ENCODE measurements around the gene KIT. TPM values are rescaled to one million over a fixed set of nuclear protein-coding genes. Genes with fewer than 3 reads are reported as not detected.

Gene KIT
- total RNA-seq, 2 experiments from 2014 or later = 4.2 to 5.4 TPM

GRCh38 chr4:54661686-54662085 lies 3.9 kb downstream of the KIT start:
- ATAC-seq = no peak
- ChIA-PET POLR2A (interaction anchor here (0.5 kb wide), 1 partner anchor 703 kb away, joined by 3 read pairs; no protein-coding TSS in a partner anchor), CTCF (interaction anchor here (1.0 to 3.9 kb wide), 4 partner anchors 8 to 300 kb away, joined by 3 to 12 read pairs (median 3); no protein-coding TSS in a partner anchor)
- no peak for DNase-seq
- Mint-ChIP-seq H3K27me3 (ENCODE audit: low read depth) (peaks cover 45% of the 10 kb centered on the region), H3K4me1 (ENCODE audit: low read depth) (peaks cover 25% of the 10 kb centered on the region), H3K27ac (no peak overlapping the region), H3K4me3 (no peak overlapping the region), H3K9me3 (ENCODE audit: insufficient read depth) (no peaks in the 10 kb centered on the region), H3K36me3 (ENCODE audit: low read depth) (peaks cover 1% of the 10 kb centered on the region)

GRCh38 chr4:54662123-54662522 lies 4.4 kb downstream of the KIT start:
- peaks cover 22% of the 10 kb centered on the region for H3K4me1 Mint-ChIP-seq (ENCODE audit: low read depth)
- peaks cover 1% of the 10 kb centered on the region for H3K36me3 Mint-ChIP-seq (ENCODE audit: low read depth)
- no peak overlapping the region for H3K4me3 Mint-ChIP-seq
- no peak for ATAC-seq
- ChIA-PET POLR2A (no interaction called here), CTCF (interaction anchor here (3.9 kb wide), 1 partner anchor 21 kb away, joined by 12 read pairs; no protein-coding TSS in a partner anchor)
- no peak overlapping the region for H3K27ac Mint-ChIP-seq
- DNase-seq = no peak
- peaks cover 40% of the 10 kb centered on the region for H3K27me3 Mint-ChIP-seq (ENCODE audit: low read depth)
- H3K9me3 Mint-ChIP-seq (ENCODE audit: insufficient read depth) = no peaks in the 10 kb centered on the region

GRCh38 chr4:54662901-54663585 lies 5.3 kb downstream of the KIT start:
- H3K4me3 Mint-ChIP-seq = no peak overlapping the region
- peaks cover 22% of the 10 kb centered on the region for H3K4me1 Mint-ChIP-seq (ENCODE audit: low read depth)
- ChIA-PET CTCF (interaction anchor here (0.6 to 3.9 kb wide), 2 partner anchors 20 to 299 kb away, joined by 3 to 12 read pairs; no protein-coding TSS in a partner anchor), POLR2A (no interaction called here)
- no peak overlapping the region for H3K27ac Mint-ChIP-seq
- no peaks in the 10 kb centered on the region for H3K9me3 Mint-ChIP-seq (ENCODE audit: insufficient read depth)
- no peak for ATAC-seq
- H3K27me3 Mint-ChIP-seq (ENCODE audit: low read depth) = peaks cover 33% of the 10 kb centered on the region
- peaks cover 1% of the 10 kb centered on the region for H3K36me3 Mint-ChIP-seq (ENCODE audit: low read depth)
- DNase-seq = no peak

- DNase-seq (no peak), ATAC-seq (no peak)
- H3K9me3 Mint-ChIP-seq (ENCODE audit: insufficient read depth) = no peaks in the 10 kb centered on the region
- POLR2A ChIA-PET = no interaction called here
- CTCF ChIA-PET = interaction anchor here (3.9 kb wide), 1 partner anchor 19 kb away, joined by 12 read pairs; no protein-coding TSS in a partner anchor
- peaks cover 20% of the 10 kb centered on the region for H3K4me1 Mint-ChIP-seq (ENCODE audit: low read depth)
- H3K36me3 Mint-ChIP-seq (ENCODE audit: low read depth) = peaks cover 1% of the 10 kb centered on the region
- H3K4me3 Mint-ChIP-seq = no peak overlapping the region
- peaks cover 23% of the 10 kb centered on the region for H3K27me3 Mint-ChIP-seq (ENCODE audit: low read depth)
- H3K27ac Mint-ChIP-seq = no peak overlapping the region
Observed at GRCh38 chr4:54664400-54664799, 6.6 kb downstream of the KIT start.

GRCh38 chr4:54668014-54668611 lies 10.4 kb downstream of the KIT start:
- peaks cover 7% of the 10 kb centered on the region for H3K4me1 Mint-ChIP-seq (ENCODE audit: low read depth)
- ChIA-PET CTCF (no interaction called here), POLR2A (no interaction called here)
- no peaks in the 10 kb centered on the region for H3K9me3 Mint-ChIP-seq (ENCODE audit: insufficient read depth)
- ATAC-seq = no peak
- H3K4me3 Mint-ChIP-seq = no peak overlapping the region
- no peaks in the 10 kb centered on the region for H3K36me3 Mint-ChIP-seq (ENCODE audit: low read depth)
- peaks cover 8% of the 10 kb centered on the region for H3K27me3 Mint-ChIP-seq (ENCODE audit: low read depth)
- no peak for DNase-seq
- H3K27ac Mint-ChIP-seq = no peak overlapping the region

- no peak for ATAC-seq
- no peak overlapping the region for H3K27ac Mint-ChIP-seq
- ChIA-PET POLR2A (no interaction called here), CTCF (interaction anchor here (0.8 to 1.5 kb wide), 3 partner anchors 9 to 83 kb away, joined by 3 read pairs; no protein-coding TSS in a partner anchor)
- H3K36me3 Mint-ChIP-seq (ENCODE audit: low read depth) = no peaks in the 10 kb centered on the region
- no peak overlapping the region for H3K4me3 Mint-ChIP-seq
- H3K4me1 Mint-ChIP-seq (ENCODE audit: low read depth) = peaks cover 7% of the 10 kb centered on the region
- peaks cover 12% of the 10 kb centered on the region for H3K27me3 Mint-ChIP-seq (ENCODE audit: low read depth)
- DNase-seq = no peak
- H3K9me3 Mint-ChIP-seq (ENCODE audit: insufficient read depth) = no peaks in the 10 kb centered on the region
Observed at GRCh38 chr4:54669831-54670230, 12.1 kb downstream of the KIT start.

- peaks cover 9% of the 10 kb centered on the region for H3K4me1 Mint-ChIP-seq (ENCODE audit: low read depth)
- DNase-seq (no peak), ATAC-seq (no peak)
- peaks cover 7% of the 10 kb centered on the region for H3K27me3 Mint-ChIP-seq (ENCODE audit: low read depth)
- POLR2A ChIA-PET = no interaction called here
- no peaks in the 10 kb centered on the region for H3K36me3 Mint-ChIP-seq (ENCODE audit: low read depth)
- no peaks in the 10 kb centered on the region for H3K9me3 Mint-ChIP-seq (ENCODE audit: insufficient read depth)
- H3K4me3 Mint-ChIP-seq = no peak overlapping the region
- CTCF ChIA-PET = no interaction called here
- H3K27ac Mint-ChIP-seq = no peak overlapping the region
Observed at GRCh38 chr4:54675721-54676461, 18.1 kb downstream of the KIT start.

- Mint-ChIP-seq H3K4me1 (ENCODE audit: low read depth) (peaks cover 9% of the 10 kb centered on the region), H3K9me3 (ENCODE audit: insufficient read depth) (no peaks in the 10 kb centered on the region), H3K36me3 (ENCODE audit: low read depth) (no peaks in the 10 kb centered on the region), H3K27ac (no peak overlapping the region), H3K4me3 (no peak overlapping the region), H3K27me3 (ENCODE audit: low read depth) (peaks cover 7% of the 10 kb centered on the region)
- ATAC-seq (no peak), DNase-seq (no peak)
- POLR2A ChIA-PET = no interaction called here
- CTCF ChIA-PET = no interaction called here
Observed at GRCh38 chr4:54676658-54677057, 18.9 kb downstream of the KIT start.

- ChIA-PET POLR2A (no interaction called here), CTCF (interaction anchor here (1.6 kb wide), 1 partner anchor 19 kb away, joined by 6 read pairs; no protein-coding TSS in a partner anchor)
- DNase-seq = no peak
- H3K9me3 Mint-ChIP-seq (ENCODE audit: insufficient read depth) = no peaks in the 10 kb centered on the region
- H3K4me3 Mint-ChIP-seq = no peak overlapping the region
- H3K27me3 Mint-ChIP-seq (ENCODE audit: low read depth) = peaks cover 4% of the 10 kb centered on the region
- no peak for ATAC-seq
- H3K27ac Mint-ChIP-seq = no peak overlapping the region
- peaks cover 9% of the 10 kb centered on the region for H3K4me1 Mint-ChIP-seq (ENCODE audit: low read depth)
- H3K36me3 Mint-ChIP-seq (ENCODE audit: low read depth) = no peaks in the 10 kb centered on the region
Observed at GRCh38 chr4:54677416-54677815, 19.7 kb downstream of the KIT start.

- no peaks in the 10 kb centered on the region for H3K36me3 Mint-ChIP-seq (ENCODE audit: low read depth)
- DNase-seq (no peak), ATAC-seq (no peak)
- peaks cover 11% of the 10 kb centered on the region for H3K4me1 Mint-ChIP-seq (ENCODE audit: low read depth)
- POLR2A ChIA-PET = no interaction called here
- no peak overlapping the region for H3K4me3 Mint-ChIP-seq
- no peaks in the 10 kb centered on the region for H3K9me3 Mint-ChIP-seq (ENCODE audit: insufficient read depth)
- CTCF ChIA-PET = interaction anchor here (1.0 to 1.6 kb wide), 2 partner anchors 17 to 19 kb away, joined by 3 to 6 read pairs; no protein-coding TSS in a partner anchor
- H3K27ac Mint-ChIP-seq = no peak overlapping the region
- peaks cover 4% of the 10 kb centered on the region for H3K27me3 Mint-ChIP-seq (ENCODE audit: low read depth)
Observed at GRCh38 chr4:54677853-54678650, 20.3 kb downstream of the KIT start.

- ChIA-PET POLR2A (no interaction called here), CTCF (interaction anchor here (1.0 to 1.6 kb wide), 2 partner anchors 18 to 20 kb away, joined by 3 to 6 read pairs; no protein-coding TSS in a partner anchor)
- H3K27ac Mint-ChIP-seq = no peak overlapping the region
- ATAC-seq = no peak
- no peak overlapping the region for H3K4me3 Mint-ChIP-seq
- peaks cover 4% of the 10 kb centered on the region for H3K27me3 Mint-ChIP-seq (ENCODE audit: low read depth)
- DNase-seq = no peak
- H3K36me3 Mint-ChIP-seq (ENCODE audit: low read depth) = no peaks in the 10 kb centered on the region
- H3K9me3 Mint-ChIP-seq (ENCODE audit: insufficient read depth) = no peaks in the 10 kb centered on the region
- peaks cover 17% of the 10 kb centered on the region for H3K4me1 Mint-ChIP-seq (ENCODE audit: low read depth)
Observed at GRCh38 chr4:54678826-54679225, 21.1 kb downstream of the KIT start.

All from activated CD8-positive, alpha-beta T cell treated with anti-CD3 and anti-CD28 coated beads, Interleukin-2, amount 10 ng/mL, durations not matched to agents 7 days and 5 days (primary cell).